Activated CD4-positive, CD25-positive, alpha-beta regulatory T cell (primary cell): ENCODE measurements around the gene ITPR1.
"Not testable (repeated sequence)": the region's sequence is repeated elsewhere in the genome, so short reads cannot be mapped to it uniquely, and the experiment has no call there.

Experiments
- DNase-seq, 4 experiments: peaks; one replicate each; lab custom pipeline; 2025; lab: John Stamatoyannopoulos, UW

The ITPR1 gene

DNA sequence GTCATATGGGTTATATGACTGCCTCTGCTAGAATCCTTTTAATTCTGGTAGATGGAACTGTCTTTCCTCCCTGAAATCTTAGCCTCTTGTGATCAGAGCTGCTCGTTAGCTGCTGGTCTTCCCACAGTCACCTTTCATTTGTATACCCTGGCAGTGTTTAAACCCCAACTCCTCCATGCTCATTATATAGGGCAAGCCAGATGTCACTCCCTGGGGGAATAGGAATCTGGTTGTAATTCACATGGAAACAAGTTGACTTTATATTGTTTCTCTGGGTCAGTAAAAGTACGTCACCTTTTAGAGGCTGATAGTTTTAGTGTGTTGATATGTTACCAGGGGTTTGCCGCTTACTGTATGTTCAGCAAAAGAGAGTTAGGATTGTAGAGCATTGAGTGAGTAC, 103.5 kb downstream of the ITPR1 start:
- DNase-seq: no peak

GRCh38 chr3:4597208-4597985, 104.2 kb downstream of the ITPR1 start:
- no peak for DNase-seq

DNA sequence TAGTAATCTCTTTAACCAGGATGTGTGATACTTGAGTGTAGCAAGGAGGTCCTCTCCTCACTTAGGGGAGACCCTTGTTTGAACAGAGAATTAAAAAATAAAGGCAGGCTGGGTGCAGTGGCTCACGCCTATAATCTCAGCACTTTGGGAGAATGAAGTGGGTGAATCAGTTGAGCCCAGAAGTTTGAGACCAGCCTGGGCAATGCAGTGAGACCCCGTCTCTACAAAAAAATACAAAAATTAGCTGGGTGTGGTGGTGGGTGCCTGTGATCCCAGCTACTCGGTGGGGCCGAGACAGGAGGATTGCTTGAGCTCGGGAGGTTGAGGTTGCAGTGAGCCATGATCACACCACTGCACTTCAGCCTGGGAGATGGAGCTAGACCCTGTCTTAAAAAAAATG, 105.1 kb downstream of the ITPR1 start:
- DNase-seq: not testable (repeated sequence)

DNA sequence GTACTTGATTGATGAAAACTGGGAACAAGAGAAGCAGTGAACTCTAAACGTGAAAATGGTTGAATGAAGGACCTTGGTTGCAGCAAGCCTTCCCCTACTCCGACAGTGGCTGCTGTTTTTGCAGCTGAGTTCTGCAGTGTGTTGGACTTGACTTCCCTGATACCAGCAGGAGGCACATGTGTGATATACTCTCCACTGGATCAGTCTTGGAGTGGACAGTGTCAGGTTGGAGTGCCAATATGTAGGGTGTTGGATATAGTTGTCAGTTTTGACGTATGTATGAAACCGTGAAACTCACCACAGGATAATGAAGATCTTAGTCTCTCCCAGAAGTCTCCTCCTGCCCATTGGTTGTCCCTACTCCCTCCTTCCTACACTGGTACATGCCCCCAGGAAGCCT, 106.5 kb downstream of the ITPR1 start:
- DNase-seq: no peak

- DNase-seq: no peak
Observed at GRCh38 chr3:4600493-4600892, 107.3 kb downstream of the ITPR1 start.

GRCh38 chr3:4601892-4602291, 108.7 kb downstream of the ITPR1 start:
- no peak for DNase-seq

DNA sequence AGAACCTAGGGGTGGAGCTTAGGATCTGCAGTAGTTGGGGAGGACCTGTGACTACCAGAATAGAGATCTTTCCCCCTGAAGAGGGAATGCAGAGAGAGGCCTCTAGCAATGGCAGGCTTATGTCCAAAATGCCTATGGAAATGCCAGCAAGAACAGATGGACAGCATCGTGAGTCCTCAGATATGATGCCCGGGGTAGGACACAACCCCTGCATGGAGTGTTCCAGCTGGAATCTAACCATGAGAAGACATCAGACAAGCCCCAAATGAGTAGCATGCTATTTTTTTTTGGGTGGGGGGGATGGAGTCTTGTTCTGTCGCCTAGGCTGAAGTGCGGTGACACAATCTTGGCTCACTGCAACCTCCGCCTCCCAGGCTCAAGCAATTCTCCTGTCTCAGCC, 111.5 kb downstream of the ITPR1 start:
- DNase-seq: no peak

DNA sequence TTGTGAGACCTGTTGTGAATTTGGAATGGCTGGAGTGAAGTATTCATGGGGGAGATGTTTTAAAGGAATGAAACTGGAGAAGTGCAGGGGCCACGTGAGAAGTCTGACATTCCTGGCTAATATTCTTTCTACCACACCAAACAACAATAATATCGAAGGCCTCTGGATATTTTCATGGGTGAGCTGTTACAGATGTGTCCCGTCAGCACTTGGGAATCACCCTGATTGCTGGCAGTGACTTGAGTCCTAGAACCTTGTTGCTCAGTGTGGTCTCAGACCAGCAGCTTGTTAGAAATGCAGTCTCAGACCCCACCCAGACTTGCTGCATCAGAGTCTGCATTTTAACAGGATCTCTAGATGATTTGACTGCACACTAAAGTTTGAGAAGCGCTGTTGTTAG, 113.8 kb downstream of the ITPR1 start:
- DNase-seq: no peak

DNA sequence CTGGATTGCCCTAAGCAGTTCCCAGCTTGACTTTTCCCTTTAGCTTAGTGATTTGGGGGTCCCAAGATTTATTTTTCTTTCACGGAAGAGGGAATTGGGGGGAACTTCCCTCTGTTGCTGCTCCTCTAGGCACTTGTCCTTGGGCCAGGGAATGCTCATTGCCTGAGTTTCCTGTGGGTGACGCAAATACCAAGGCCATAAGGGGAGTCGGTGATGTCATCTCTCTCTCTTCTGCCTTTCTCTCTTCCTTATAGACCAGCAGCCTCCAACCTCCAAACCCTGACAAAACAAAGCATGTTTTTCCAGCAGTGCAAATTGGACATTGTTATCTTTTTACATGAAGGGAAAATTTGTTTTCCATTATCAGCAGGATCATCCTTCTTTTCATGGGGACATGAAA, 120.2 kb downstream of the ITPR1 start:
- no peak for DNase-seq

GRCh38 chr3:4614070-4614469, 120.9 kb downstream of the ITPR1 start:
- no peak for DNase-seq

GRCh38 chr3:4614927-4615326, 121.8 kb downstream of the ITPR1 start:
- DNase-seq: no peak

- DNase-seq: no peak
Observed at GRCh38 chr3:4615750-4616149, 122.6 kb downstream of the ITPR1 start.

DNA sequence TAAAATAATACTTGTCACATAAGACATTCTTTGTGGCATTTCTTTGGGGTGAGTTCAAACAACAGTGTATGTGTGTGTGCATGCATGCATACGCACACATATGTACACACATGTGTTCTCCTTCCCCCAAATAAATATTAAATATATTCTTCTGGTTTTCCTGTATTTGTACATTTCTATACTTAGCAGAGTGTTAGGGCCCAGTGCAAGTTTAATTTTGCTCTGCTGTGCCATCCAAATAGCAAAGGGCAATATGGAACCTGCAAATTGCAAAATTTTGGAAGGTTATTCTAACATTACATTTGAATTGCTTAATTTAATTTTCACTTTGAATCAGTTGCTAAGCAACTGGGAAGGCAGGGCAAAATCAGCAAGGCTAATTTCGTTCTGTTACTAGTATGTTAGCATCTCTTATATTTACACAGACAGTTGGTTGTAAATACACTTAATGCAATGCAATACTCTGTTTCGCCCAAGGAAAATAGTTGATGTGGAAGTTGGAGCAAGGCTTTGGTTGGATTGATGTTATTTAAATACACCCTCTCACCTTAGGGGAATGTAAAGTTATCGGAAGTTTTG, 130.4 kb downstream of the ITPR1 start:
- no peak for DNase-seq

DNA sequence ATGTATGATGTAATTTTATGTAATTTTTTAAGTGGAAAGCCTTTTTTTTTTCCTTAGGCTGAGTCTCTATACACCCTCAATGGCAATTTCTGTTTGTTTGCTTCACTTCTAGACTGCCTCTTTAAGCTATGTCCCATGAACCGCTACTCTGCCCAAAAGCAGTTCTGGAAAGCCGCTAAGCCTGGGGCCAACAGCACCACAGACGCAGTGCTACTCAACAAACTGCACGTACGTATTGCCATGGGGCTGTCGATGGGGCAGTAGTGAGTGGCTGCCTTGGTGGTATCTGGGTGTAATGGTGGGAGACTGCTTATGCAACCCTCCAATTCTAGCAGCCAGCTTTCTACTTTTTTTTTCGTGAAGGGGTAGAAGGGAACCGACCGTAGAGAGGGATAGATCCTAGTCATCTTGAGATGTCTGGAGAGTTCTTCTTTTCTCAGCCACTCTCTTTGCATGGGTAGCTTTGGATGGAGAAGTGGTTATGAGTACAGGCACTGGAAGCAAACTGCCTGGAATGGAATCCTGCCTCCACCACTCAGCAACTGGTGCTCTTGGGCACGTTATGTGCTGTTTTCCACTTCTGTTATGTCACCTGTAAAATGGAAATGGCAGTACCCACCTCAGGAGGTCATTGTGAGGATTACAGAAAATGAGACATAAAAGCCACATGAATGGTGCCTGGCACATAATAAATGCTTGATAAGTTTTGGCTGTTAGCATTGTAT, 134.7 kb downstream of the ITPR1 start:
- DNase-seq: no peak

- no peak for DNase-seq
Observed at GRCh38 chr3:4629095-4630007, 136.2 kb downstream of the ITPR1 start.

DNA sequence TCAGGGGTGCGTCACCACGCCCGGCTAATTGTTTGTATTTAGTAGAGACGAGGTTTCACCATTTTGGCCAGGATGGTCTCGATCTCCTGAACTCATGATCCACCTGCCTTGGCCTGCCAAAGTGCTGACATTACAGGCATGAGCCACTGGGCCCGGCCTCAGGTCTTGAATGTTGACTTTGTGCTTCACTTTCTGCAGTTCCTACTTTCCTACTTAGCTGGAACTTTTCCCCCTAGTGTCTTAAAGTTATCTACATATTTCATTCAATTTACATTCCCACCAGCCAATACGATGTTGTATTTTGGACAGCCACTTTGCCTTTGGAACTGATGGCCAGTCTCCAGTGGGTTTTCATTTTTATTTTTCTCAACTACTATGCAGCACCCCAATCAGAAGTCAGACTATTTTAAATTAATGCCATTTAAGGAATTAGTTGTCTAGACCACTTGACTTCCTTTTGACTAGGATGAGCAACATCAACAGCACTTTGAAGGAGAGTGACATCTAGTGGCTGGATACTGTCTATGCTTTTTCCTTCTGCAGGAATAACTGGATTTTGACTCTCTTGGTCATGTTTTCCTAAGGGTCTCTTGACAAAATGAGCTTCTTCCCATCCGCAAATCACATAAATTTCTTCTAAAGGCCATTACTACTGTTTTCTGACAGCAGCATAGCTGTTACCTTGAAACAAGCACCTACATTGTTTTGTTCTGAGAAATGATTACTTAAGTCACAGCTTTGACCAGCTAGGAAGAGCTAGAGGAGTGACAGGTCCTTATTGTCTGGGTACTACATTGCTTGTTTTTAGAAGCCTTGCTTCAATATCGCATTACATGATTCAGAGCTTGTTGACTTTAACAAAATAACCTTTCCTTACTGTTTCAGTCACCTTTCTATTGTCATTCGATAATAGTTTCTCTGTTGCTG, 140.2 kb downstream of the ITPR1 start:
- DNase-seq: no peak

DNA sequence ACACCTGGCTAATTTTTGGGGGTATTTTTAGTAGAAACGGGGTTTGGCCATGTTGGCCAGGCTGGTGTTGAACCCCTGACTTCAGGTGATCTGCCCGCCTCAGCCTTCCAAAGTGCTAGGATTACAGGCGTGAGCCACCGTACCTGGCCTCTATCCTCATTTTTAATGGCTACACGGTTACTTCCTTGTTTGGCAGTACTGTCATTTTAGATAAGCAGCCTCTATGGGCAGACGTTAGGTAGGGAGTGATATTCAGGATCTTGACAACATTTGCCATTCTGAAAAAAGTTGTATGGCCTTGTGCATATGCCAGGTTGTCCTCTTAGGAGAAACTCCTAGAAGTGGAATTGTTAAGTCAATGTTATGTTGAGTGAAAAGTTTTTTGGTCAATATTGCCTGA, 141.7 kb downstream of the ITPR1 start:
- no peak for DNase-seq

GRCh38 chr3:4637265-4637664, 144.1 kb downstream of the ITPR1 start:
- DNase-seq: no peak

DNA sequence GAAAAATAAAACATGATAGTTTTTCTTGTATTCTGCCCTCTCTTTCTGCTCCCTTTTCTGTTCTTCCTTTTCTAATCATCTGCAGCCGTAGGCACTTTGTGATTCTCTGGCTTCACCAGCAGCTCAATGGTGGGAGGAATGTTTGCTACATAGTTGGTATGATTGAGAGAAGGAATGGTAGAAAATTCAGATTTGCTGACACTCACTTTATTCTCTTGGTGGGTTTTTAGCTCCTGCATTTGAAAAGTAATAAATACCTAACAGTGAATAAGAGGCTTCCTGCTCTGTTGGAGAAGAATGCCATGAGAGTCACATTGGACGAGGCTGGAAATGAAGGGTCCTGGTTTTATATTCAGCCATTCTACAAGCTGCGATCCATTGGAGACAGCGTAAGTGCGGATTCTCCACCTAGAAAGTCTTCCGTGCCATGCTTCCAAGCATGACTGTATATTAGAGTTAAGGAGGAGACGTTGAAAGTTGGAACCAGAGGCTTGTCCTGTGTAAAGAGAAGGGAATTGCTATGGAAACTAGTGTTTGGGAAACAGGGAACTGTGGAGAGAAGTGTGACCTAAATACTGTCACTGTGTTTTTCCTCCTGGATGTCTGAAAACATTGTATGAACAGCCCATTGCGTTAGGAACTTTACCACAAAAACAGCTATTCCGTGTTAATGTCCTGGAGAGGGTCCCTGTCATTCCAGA, 148.9 kb downstream of the ITPR1 start:
- DNase-seq: no peak

DNA sequence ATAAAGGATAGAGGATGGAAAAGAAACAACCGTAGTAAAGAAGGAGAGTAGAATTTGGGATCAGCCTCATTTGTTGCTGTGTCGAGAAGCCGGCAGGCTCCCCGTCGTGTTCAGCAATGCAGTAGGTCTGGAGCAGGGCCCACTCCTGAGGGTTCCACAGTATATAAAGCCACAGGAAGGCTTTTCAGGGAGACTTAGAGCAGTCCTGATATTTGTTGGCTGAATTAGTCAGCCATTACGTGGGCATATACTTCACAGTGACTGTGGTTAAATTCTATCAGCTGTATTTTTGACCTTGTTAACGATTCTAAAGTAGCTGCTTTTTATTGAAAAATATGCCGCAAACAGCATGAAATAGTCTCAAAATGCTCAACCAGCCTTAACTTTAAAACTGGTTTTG, 149.5 kb downstream of the ITPR1 start:
- no peak for DNase-seq
